Small intestine (tissue), 7 donors: ENCODE data around the gene CAPZA2. TPM values are rescaled to one million over a fixed set of nuclear protein-coding genes. Genes with fewer than 3 reads are reported as not detected.

ENCODE experiments used
- DNase-seq, 2 donors: peaks; one replicate each; pipeline versions ENCODE4 v3.0.0 to v3.0.0-alpha.2; 2013
- FAIRE-seq: peaks from 2 replicates; lab custom pipeline; 2012; peaks lifted over from hg19 to GRCh38; lab: Jason Lieb, UNC
- H3K27ac ChIP-seq, 3 donors: one replicate each; pipeline ENCODE4 v1.5.1; 2013; ENCODE audit warnings: low read length in 2 of 3, mild to moderate bottlenecking in 2 of 3, control low read depth in 1 of 3, inconsistent platforms in 1 of 3, low read depth in 1 of 3, moderate library complexity in 1 of 3
- H3K27me3 ChIP-seq, 3 donors: one replicate each; pipeline ENCODE4 v1.6.1; 2013; ENCODE audit warnings: low read length in 3 of 3, inconsistent platforms in 1 of 3; ENCODE audit not compliant: control insufficient read depth in 3 of 3, insufficient read depth in 3 of 3
- H3K36me3 ChIP-seq, 3 donors: one replicate each; pipeline ENCODE4 v1.6.1; 2013; ENCODE audit warnings: low read length in 3 of 3, inconsistent platforms in 1 of 3, low read depth in 1 of 3, mild to moderate bottlenecking in 1 of 3, moderate library complexity in 1 of 3; ENCODE audit not compliant: control insufficient read depth in 3 of 3, insufficient read depth in 2 of 3
- H3K4me1 ChIP-seq, 3 donors: one replicate each; pipeline ENCODE4 v1.6.1; 2013; ENCODE audit warnings: low read length in 2 of 3, inconsistent platforms in 1 of 3, low read depth in 1 of 3, mild to moderate bottlenecking in 1 of 3, moderate library complexity in 1 of 3; ENCODE audit not compliant: control insufficient read depth in 3 of 3, insufficient read depth in 2 of 3
- H3K4me3 ChIP-seq, 3 donors: one replicate each; pipeline ENCODE4 v1.5.1; 2013; ENCODE audit warnings: low read length in 3 of 3, control low read depth in 1 of 3, inconsistent platforms in 1 of 3, low read depth in 1 of 3, mild to moderate bottlenecking in 1 of 3, moderate library complexity in 1 of 3
- H3K9me3 ChIP-seq, 2 donors: one replicate each; pipeline ENCODE4 v1.6.1; 2013; ENCODE audit warnings: low read depth in 1 of 2, low read length in 1 of 2; ENCODE audit not compliant: control insufficient read depth in 2 of 2, insufficient read depth in 1 of 2
- WGBS, 3 donors: extraction: QIAGEN DNeasy Blood & Tissue Kit; methylation state at CpG; one replicate each; pipeline ENCODE4 v1.1.7; 2013; 5-methylcytosine and 5-hydroxymethylcytosine counted together
- polyA plus RNA-seq, 4 donors: library from polyadenylated mRNA; stranded (reverse) in 3 of 4; unstranded in 1 of 4; fragments of 200-250 nt in 3 of 4; fragments of 120-200 nt in 1 of 4; gene quantifications; one replicate each; pipeline versions ENCODE4 v1.2.1 to v1.2.3, GENCODE V29; 2013
- donor health status: healthy with polysubstance abuse.
- donor health status: control.
- donor health status: control.
- donor health status: Bipolar disorder and iron deficiency.
- donor health status: healthy.

Gene CAPZA2
- polyA plus RNA-seq, 4 donors = 84.6 to 140 (median 91.2) TPM

- no peak for FAIRE-seq
- DNase-seq = no peak
- no peaks in the 10 kb centered on the region for H3K4me1 ChIP-seq
- H3K27me3 ChIP-seq = no peaks in the 10 kb centered on the region
- no peaks in the 10 kb centered on the region for H3K36me3 ChIP-seq
- no peaks in the 10 kb centered on the region for H3K9me3 ChIP-seq
- H3K27ac ChIP-seq = no peak overlapping the region
- WGBS, 3 donors = 90 to 92% (median 92%) methylated on average over 4 of the region's 4 CpGs
- H3K4me3 ChIP-seq = no peak overlapping the region
Observed at GRCh38 chr7:116828281-116828680, 34.1 kb upstream of the CAPZA2 start.

GRCh38 chr7:116829041-116829440 lies 33.3 kb upstream of the CAPZA2 start:
- H3K4me1 ChIP-seq = no peaks in the 10 kb centered on the region
- no peaks in the 10 kb centered on the region for H3K36me3 ChIP-seq
- DNase-seq (no peak), FAIRE-seq (no peak)
- no peaks in the 10 kb centered on the region for H3K9me3 ChIP-seq
- no peak overlapping the region for H3K4me3 ChIP-seq
- no peaks in the 10 kb centered on the region for H3K27me3 ChIP-seq
- 74 to 91% (median 88%) methylated on average over 3 of the region's 3 CpGs for WGBS, 3 donors
- H3K27ac ChIP-seq = no peak overlapping the region

GRCh38 chr7:116829493-116829892 lies 32.9 kb upstream of the CAPZA2 start:
- Histone ChIP-seq H3K27ac (no peak overlapping the region), H3K4me3 (no peak overlapping the region), H3K4me1 (no peaks in the 10 kb centered on the region), H3K36me3 (no peaks in the 10 kb centered on the region), H3K9me3 (no peaks in the 10 kb centered on the region), H3K27me3 (no peaks in the 10 kb centered on the region)
- no peak for FAIRE-seq
- DNase-seq = peak in 1 of 2 donors; percentile 16

- WGBS, 3 donors = 61 to 70% (median 68%) methylated on average over 2 of the region's 2 CpGs
- Histone ChIP-seq H3K27me3 (no peaks in the 10 kb centered on the region), H3K27ac (no peak overlapping the region), H3K4me1 (peaks cover 0 to 13% (median 3%) of the 10 kb centered on the region in 3 donors), H3K4me3 (no peak overlapping the region), H3K9me3 (no peaks in the 10 kb centered on the region), H3K36me3 (no peaks in the 10 kb centered on the region)
- DNase-seq (peak in 1 of 2 donors; percentile 10), FAIRE-seq (no peak)
Observed at GRCh38 chr7:116832692-116833091, 29.7 kb upstream of the CAPZA2 start.

GRCh38 chr7:116834815-116835504 lies 27.4 kb upstream of the CAPZA2 start:
- FAIRE-seq (no peak), DNase-seq (peak; percentile 85 to 89)
- no peaks in the 10 kb centered on the region for H3K9me3 ChIP-seq
- H3K4me1 ChIP-seq = peaks cover 0 to 13% (median 3%) of the 10 kb centered on the region in 3 donors
- 15 to 55% (median 32%) methylated on average over 9 of the region's 9 CpGs for WGBS, 3 donors
- peak overlapping the region in 2 of 3 donors; percentile 48 to 56 for H3K27ac ChIP-seq
- H3K4me3 ChIP-seq = no peak overlapping the region
- H3K36me3 ChIP-seq = no peaks in the 10 kb centered on the region
- H3K27me3 ChIP-seq = no peaks in the 10 kb centered on the region

- DNase-seq = peak; percentile 17
- no peaks in the 10 kb centered on the region for H3K27me3 ChIP-seq
Observed at GRCh38 chr7:116836048-116836447, 26.3 kb upstream of the CAPZA2 start.

GRCh38 chr7:116836911-116837310 lies 25.5 kb upstream of the CAPZA2 start:
- FAIRE-seq (no peak), DNase-seq (peak; percentile 23 to 81)
- Histone ChIP-seq H3K27me3 (no peaks in the 10 kb centered on the region), H3K9me3 (no peaks in the 10 kb centered on the region), H3K27ac (no peak overlapping the region), H3K4me3 (no peak overlapping the region), H3K4me1 (peaks cover 0 to 13% (median 3%) of the 10 kb centered on the region in 3 donors), H3K36me3 (no peaks in the 10 kb centered on the region)
- WGBS, 3 donors = 41 to 70% (median 65%) methylated on average over 4 of the region's 4 CpGs

More at GRCh38 chr7:116836048-116836447, 26.3 kb upstream of the CAPZA2 start:
- WGBS, 3 donors = 54 to 73% (median 58%) methylated on average over 2 of the region's 2 CpGs
- no peak for FAIRE-seq
- Histone ChIP-seq H3K4me1 (peaks cover 0 to 13% (median 3%) of the 10 kb centered on the region in 3 donors), H3K4me3 (no peak overlapping the region), H3K27ac (no peak overlapping the region), H3K9me3 (no peaks in the 10 kb centered on the region), H3K36me3 (no peaks in the 10 kb centered on the region)

- Histone ChIP-seq H3K9me3 (no peaks in the 10 kb centered on the region), H3K36me3 (no peaks in the 10 kb centered on the region), H3K4me1 (peaks cover 0 to 13% (median 3%) of the 10 kb centered on the region in 3 donors), H3K4me3 (no peak overlapping the region), H3K27me3 (no peaks in the 10 kb centered on the region), H3K27ac (no peak overlapping the region)
- DNase-seq (no peak), FAIRE-seq (no peak)
- 85 to 96% (median 87%) methylated on average over 3 of the region's 3 CpGs for WGBS, 3 donors
Observed at GRCh38 chr7:116837586-116837985, 24.8 kb upstream of the CAPZA2 start.
